ENCODE data around the gene SPSB3. TPM values are rescaled to one million over a fixed set of nuclear protein-coding genes. Genes with fewer than 3 reads are reported as not detected.

SPSB3 gene
- total and polyA plus RNA-seq, 2 donors (not counting 1 experiment from before 2014, with no cell fraction given), result 9.6 to 32.7 TPM

- Histone ChIP-seq H3K9ac (ENCODE audit: insufficient read depth, low read length) (no peak overlapping the region), H3K4me3 (replicated peaks in 1 of 4; ENCODE audit: control extremely low read depth in 1 of 4, insufficient read depth in 1 of 4, low read depth in 3 of 4, low read length in 4 of 4) (no peak overlapping the region), H3K4me1 (ENCODE audit: control insufficient read depth, extremely low read depth, insufficient read depth, low read length) (no peaks in the 10 kb centered on the region), H3K4me2 (ENCODE audit: extremely low read depth, insufficient read depth, low read length) (no peak overlapping the region), H4K20me1 (ENCODE audit: control insufficient read depth, extremely low read depth, insufficient read depth, low read length) (no peaks in the 10 kb centered on the region), H3K27me3 (ENCODE audit: control insufficient read depth, insufficient read depth, low read length) (no peaks in the 10 kb centered on the region), H3K9me3 (ENCODE audit: control insufficient read depth, insufficient read depth, low read depth, low read length) (no peaks in the 10 kb centered on the region), H3K27ac (ENCODE audit: insufficient read depth, low read length) (no peak overlapping the region), H3K79me2 (ENCODE audit: control insufficient read depth, insufficient read depth, low read length) (peaks cover 10% of the 10 kb centered on the region), H2AFZ (ENCODE audit: low read length) (no peak overlapping the region), H3K36me3 (ENCODE audit: control insufficient read depth, insufficient read depth, low read length) (peaks cover 5% of the 10 kb centered on the region)
- TF ChIP-seq CTCF (conservative IDR thresholded peaks at IDR 0.05 in 1 of 2, IDR thresholded peaks at IDR 0.05 in 1 of 2; ENCODE audit: low read depth in 1 of 2, low read length in 2 of 2), result no peak
- TF ChIP-seq EZH2 (IDR thresholded peaks at IDR 0.05; ENCODE audit: low read length, missing control alignments), result no peak
- DNase-seq (ENCODE audit: low read depth in 2 of 2), result no peak
These were observed 40.4 kb upstream of the SPSB3 start for GRCh38 chr16:1822801-1823200.

GRCh38 chr16:1821861-1822611 is 39.7 kb upstream of the SPSB3 start:
- H3K9ac ChIP-seq (ENCODE audit: insufficient read depth, low read length), result no peak overlapping the region
- no peak overlapping the region for H3K4me2 ChIP-seq (ENCODE audit: extremely low read depth, insufficient read depth, low read length)
- DNase-seq (ENCODE audit: low read depth in 2 of 2), result no peak
- H3K9me3 ChIP-seq (ENCODE audit: control insufficient read depth, insufficient read depth, low read depth, low read length), result no peaks in the 10 kb centered on the region
- peaks cover 5% of the 10 kb centered on the region for H3K36me3 ChIP-seq (ENCODE audit: control insufficient read depth, insufficient read depth, low read length)
- no peaks in the 10 kb centered on the region for H3K4me1 ChIP-seq (ENCODE audit: control insufficient read depth, extremely low read depth, insufficient read depth, low read length)
- TF ChIP-seq CTCF (conservative IDR thresholded peaks at IDR 0.05 in 1 of 2, IDR thresholded peaks at IDR 0.05 in 1 of 2; ENCODE audit: low read depth in 1 of 2, low read length in 2 of 2), result no peak
- TF ChIP-seq EZH2 (IDR thresholded peaks at IDR 0.05; ENCODE audit: low read length, missing control alignments), result no peak
- H3K79me2 ChIP-seq (ENCODE audit: control insufficient read depth, insufficient read depth, low read length), result peaks cover 2% of the 10 kb centered on the region
- H3K27ac ChIP-seq (ENCODE audit: insufficient read depth, low read length), result no peak overlapping the region
- H3K27me3 ChIP-seq (ENCODE audit: control insufficient read depth, insufficient read depth, low read length), result no peaks in the 10 kb centered on the region
- no peak overlapping the region for H3K4me3 ChIP-seq (replicated peaks in 1 of 4; ENCODE audit: control extremely low read depth in 1 of 4, insufficient read depth in 1 of 4, low read depth in 3 of 4, low read length in 4 of 4)
- H2AFZ ChIP-seq (ENCODE audit: low read length), result no peak overlapping the region
- H4K20me1 ChIP-seq (ENCODE audit: control insufficient read depth, extremely low read depth, insufficient read depth, low read length), result no peaks in the 10 kb centered on the region

- Histone ChIP-seq H3K4me3 (replicated peaks in 1 of 4; ENCODE audit: control extremely low read depth in 1 of 4, insufficient read depth in 1 of 4, low read depth in 3 of 4, low read length in 4 of 4) (no peak overlapping the region), H3K79me2 (ENCODE audit: control insufficient read depth, insufficient read depth, low read length) (peaks cover 2% of the 10 kb centered on the region), H3K9me3 (ENCODE audit: control insufficient read depth, insufficient read depth, low read depth, low read length) (no peaks in the 10 kb centered on the region), H3K36me3 (ENCODE audit: control insufficient read depth, insufficient read depth, low read length) (peaks cover 8% of the 10 kb centered on the region), H3K4me2 (ENCODE audit: extremely low read depth, insufficient read depth, low read length) (no peak overlapping the region), H3K27ac (ENCODE audit: insufficient read depth, low read length) (no peak overlapping the region), H4K20me1 (ENCODE audit: control insufficient read depth, extremely low read depth, insufficient read depth, low read length) (no peaks in the 10 kb centered on the region), H3K4me1 (ENCODE audit: control insufficient read depth, extremely low read depth, insufficient read depth, low read length) (no peaks in the 10 kb centered on the region), H2AFZ (ENCODE audit: low read length) (no peak overlapping the region), H3K27me3 (ENCODE audit: control insufficient read depth, insufficient read depth, low read length) (no peaks in the 10 kb centered on the region), H3K9ac (ENCODE audit: insufficient read depth, low read length) (no peak overlapping the region)
- TF ChIP-seq EZH2 (IDR thresholded peaks at IDR 0.05; ENCODE audit: low read length, missing control alignments) (no peak), CTCF (conservative IDR thresholded peaks at IDR 0.05 in 1 of 2, IDR thresholded peaks at IDR 0.05 in 1 of 2; ENCODE audit: low read depth in 1 of 2, low read length in 2 of 2) (no peak)
- DNase-seq (ENCODE audit: low read depth in 2 of 2), result no peak
These were observed 38.5 kb upstream of the SPSB3 start for GRCh38 chr16:1820946-1821290.

All from fibroblast of lung (primary cell).